Osteoblast (primary cell): ENCODE measurements around the gene PTOV1. TPM values are rescaled to one million over a fixed set of nuclear protein-coding genes. Genes with fewer than 3 reads are reported as not detected.

ENCODE experiments used
- DNase-seq: peaks from one replicate; pipeline ENCODE4 v3.0.0; 2011; ENCODE audit warnings: low spot score, mixed read lengths; ENCODE audit not compliant: insufficient read length; ENCODE audit errors: missing footprints
- H2AFZ ChIP-seq: 2 replicates; pipeline ENCODE4 v1.6.0; 2011; ENCODE audit warnings: mild to moderate bottlenecking, low read length
- H3K27ac ChIP-seq: 2 replicates; pipeline ENCODE4 v1.5.1; 2011; ENCODE audit warnings: mild to moderate bottlenecking, low read depth, low read length, moderate library complexity
- H3K27me3 ChIP-seq: 2 replicates; pipeline ENCODE4 v1.6.0; 2012; ENCODE audit warnings: mild to moderate bottlenecking, control low read depth, inconsistent platforms, low read length, moderate library complexity; ENCODE audit not compliant: insufficient read depth
- H3K36me3 ChIP-seq: 2 replicates; pipeline ENCODE4 v1.5.1; 2011; ENCODE audit warnings: mild to moderate bottlenecking, low read length, control low read depth, moderate library complexity; ENCODE audit not compliant: insufficient read depth
- H3K4me1 ChIP-seq: 2 replicates; pipeline ENCODE4 v1.5.1; 2011; ENCODE audit warnings: mild to moderate bottlenecking, low read length, control low read depth, moderate library complexity; ENCODE audit not compliant: insufficient read depth
- H3K4me2 ChIP-seq: 2 replicates; pipeline ENCODE4 v1.6.0; 2011; ENCODE audit warnings: mild to moderate bottlenecking, low read length; ENCODE audit not compliant: insufficient read depth
- H3K4me3 ChIP-seq: fragments of 200-600 bp; sonication (generic); 3 replicates; pipeline ENCODE4 v1.5.1; 2012; ENCODE audit warnings: mild to moderate bottlenecking, low read length, inconsistent platforms; ENCODE audit not compliant: insufficient read depth
- H3K79me2 ChIP-seq: 2 replicates; pipeline ENCODE4 v1.6.0; 2012; ENCODE audit warnings: mild to moderate bottlenecking, low read length, control low read depth, inconsistent platforms; ENCODE audit not compliant: insufficient read depth
- H3K9me3 ChIP-seq: 2 replicates; pipeline ENCODE4 v1.5.1; 2011; ENCODE audit warnings: low read depth, low read length, control low read depth
- H4K20me1 ChIP-seq: 2 replicates; pipeline ENCODE4 v1.6.0; 2012; ENCODE audit warnings: mild to moderate bottlenecking, low read length, control low read depth; ENCODE audit not compliant: insufficient read depth
- total RNA-seq: library from RNA; depleted of rRNA; stranded (reverse); fragments of >200 nt; gene quantifications from 2 replicates; pipeline ENCODE4 v1.2.3, GENCODE V29; 2012
- TF ChIP-seq, protein P1 (sequence below): IDR thresholded peaks from 2 replicates; pipeline ENCODE4 v1.5.1; 2011; ENCODE audit warnings: mild to moderate bottlenecking, low read depth, low read length, moderate library complexity; ENCODE audit errors: extremely low read depth

PTOV1 gene
- total RNA-seq, 1 donor = 39.4 TPM

DNA sequence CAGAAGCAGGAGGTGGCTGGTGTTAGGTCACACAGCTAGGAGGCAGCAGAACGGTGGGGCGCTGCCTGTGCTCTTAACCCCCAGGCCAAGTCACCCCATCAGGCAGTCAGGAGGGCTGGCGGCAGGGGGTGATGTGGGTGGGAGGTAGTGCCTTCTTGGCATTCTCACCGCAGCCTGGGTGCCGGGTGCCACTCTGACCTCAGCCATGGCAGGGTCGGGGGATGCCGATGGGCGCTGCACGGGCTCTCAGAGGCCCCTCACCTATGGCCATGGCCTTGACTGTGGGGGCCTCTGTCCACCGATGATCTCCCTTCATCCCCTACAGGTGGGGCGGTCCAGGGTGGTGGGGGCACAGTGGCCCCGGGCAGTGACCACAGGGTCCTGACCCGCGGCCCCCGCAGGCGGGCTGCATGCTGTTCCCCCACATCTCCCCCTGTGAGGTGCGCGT is 5.6 kb downstream of the PTOV1 start:
- H4K20me1 ChIP-seq = peaks cover 40% of the 10 kb centered on the region
- H3K4me3 ChIP-seq = no peak overlapping the region
- DNase-seq = no peak
- H3K27me3 ChIP-seq = no peaks in the 10 kb centered on the region
- H3K4me1 ChIP-seq = peaks cover 34% of the 10 kb centered on the region
- H3K79me2 ChIP-seq = peaks cover 36% of the 10 kb centered on the region
- H3K36me3 ChIP-seq = peaks cover 46% of the 10 kb centered on the region
- H3K9me3 ChIP-seq = no peaks in the 10 kb centered on the region
- no peak overlapping the region for H3K27ac ChIP-seq
- TF ChIP-seq, protein P1, sequence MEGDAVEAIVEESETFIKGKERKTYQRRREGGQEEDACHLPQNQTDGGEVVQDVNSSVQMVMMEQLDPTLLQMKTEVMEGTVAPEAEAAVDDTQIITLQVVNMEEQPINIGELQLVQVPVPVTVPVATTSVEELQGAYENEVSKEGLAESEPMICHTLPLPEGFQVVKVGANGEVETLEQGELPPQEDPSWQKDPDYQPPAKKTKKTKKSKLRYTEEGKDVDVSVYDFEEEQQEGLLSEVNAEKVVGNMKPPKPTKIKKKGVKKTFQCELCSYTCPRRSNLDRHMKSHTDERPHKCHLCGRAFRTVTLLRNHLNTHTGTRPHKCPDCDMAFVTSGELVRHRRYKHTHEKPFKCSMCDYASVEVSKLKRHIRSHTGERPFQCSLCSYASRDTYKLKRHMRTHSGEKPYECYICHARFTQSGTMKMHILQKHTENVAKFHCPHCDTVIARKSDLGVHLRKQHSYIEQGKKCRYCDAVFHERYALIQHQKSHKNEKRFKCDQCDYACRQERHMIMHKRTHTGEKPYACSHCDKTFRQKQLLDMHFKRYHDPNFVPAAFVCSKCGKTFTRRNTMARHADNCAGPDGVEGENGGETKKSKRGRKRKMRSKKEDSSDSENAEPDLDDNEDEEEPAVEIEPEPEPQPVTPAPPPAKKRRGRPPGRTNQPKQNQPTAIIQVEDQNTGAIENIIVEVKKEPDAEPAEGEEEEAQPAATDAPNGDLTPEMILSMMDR = no peak
- no peak overlapping the region for H2AFZ ChIP-seq
- no peak overlapping the region for H3K4me2 ChIP-seq

DNA sequence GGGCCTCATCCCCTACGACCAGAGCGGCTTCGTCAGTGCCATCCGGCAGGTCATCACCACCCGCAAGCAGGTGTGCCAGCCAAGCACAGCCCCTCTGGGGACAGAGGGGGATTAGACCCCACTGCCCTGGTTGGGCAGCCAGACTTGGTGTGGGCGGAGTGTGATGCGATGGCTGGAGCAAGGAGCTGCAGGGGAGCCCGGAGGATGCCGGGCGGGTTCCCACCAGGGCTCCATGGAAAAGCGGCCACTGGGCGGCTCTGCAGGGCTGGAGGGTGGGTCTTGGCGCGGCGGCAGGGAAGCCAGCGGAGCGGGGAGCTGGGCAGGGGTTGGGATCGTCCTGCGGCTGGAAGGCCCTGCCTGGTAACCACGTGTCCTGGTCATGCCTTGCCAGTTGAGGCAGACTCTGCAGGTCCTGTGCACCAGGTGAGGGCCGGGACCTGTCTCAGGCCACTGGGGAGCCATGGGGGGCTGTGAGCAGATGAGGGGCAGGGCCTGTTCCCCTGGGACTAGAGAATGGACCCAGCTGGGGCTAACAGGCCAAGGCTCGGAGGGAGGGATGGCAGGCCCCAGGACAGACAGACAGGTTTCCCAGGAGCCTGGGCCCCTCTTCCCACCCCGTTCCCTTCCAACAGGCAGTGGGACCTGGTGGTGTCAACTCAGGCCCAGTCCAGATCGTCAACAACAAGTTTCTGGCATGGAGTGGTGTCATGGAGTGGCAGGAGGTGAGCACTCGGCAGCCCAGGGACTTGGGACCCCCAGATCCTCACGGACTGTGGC is 6.3 kb downstream of the PTOV1 start:
- Histone ChIP-seq H3K9me3 (no peaks in the 10 kb centered on the region), H3K27ac (no peak overlapping the region), H3K4me1 (peaks cover 30% of the 10 kb centered on the region), H3K27me3 (no peaks in the 10 kb centered on the region), H3K4me3 (no peak overlapping the region), H2AFZ (no peak overlapping the region), H3K79me2 (peaks cover 29% of the 10 kb centered on the region), H3K36me3 (peaks cover 46% of the 10 kb centered on the region), H4K20me1 (peaks cover 35% of the 10 kb centered on the region), H3K4me2 (no peak overlapping the region)
- no peak for DNase-seq
- TF ChIP-seq, protein P1 = no peak

DNA sequence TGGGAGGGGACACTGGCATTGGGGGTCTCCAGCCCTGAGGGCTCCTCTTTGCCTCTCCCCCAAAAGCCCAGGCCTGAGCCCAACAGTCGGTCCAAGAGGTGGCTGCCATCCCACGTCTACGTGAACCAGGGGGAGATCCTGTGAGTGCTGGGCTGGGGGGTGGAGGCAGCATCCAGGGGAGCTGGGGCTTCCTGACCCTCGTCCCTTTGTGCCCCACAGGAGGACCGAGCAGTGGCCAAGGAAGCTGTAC is 6.8 kb downstream of the PTOV1 start:
- no peak overlapping the region for H2AFZ ChIP-seq
- H3K27ac ChIP-seq = no peak overlapping the region
- TF ChIP-seq, protein P1 = no peak
- DNase-seq = no peak
- H4K20me1 ChIP-seq = peaks cover 30% of the 10 kb centered on the region
- H3K4me3 ChIP-seq = no peak overlapping the region
- no peak overlapping the region for H3K4me2 ChIP-seq
- H3K4me1 ChIP-seq = peaks cover 25% of the 10 kb centered on the region
- peaks cover 24% of the 10 kb centered on the region for H3K79me2 ChIP-seq
- H3K36me3 ChIP-seq = peaks cover 50% of the 10 kb centered on the region
- H3K27me3 ChIP-seq = no peaks in the 10 kb centered on the region
- H3K9me3 ChIP-seq = no peaks in the 10 kb centered on the region

DNA sequence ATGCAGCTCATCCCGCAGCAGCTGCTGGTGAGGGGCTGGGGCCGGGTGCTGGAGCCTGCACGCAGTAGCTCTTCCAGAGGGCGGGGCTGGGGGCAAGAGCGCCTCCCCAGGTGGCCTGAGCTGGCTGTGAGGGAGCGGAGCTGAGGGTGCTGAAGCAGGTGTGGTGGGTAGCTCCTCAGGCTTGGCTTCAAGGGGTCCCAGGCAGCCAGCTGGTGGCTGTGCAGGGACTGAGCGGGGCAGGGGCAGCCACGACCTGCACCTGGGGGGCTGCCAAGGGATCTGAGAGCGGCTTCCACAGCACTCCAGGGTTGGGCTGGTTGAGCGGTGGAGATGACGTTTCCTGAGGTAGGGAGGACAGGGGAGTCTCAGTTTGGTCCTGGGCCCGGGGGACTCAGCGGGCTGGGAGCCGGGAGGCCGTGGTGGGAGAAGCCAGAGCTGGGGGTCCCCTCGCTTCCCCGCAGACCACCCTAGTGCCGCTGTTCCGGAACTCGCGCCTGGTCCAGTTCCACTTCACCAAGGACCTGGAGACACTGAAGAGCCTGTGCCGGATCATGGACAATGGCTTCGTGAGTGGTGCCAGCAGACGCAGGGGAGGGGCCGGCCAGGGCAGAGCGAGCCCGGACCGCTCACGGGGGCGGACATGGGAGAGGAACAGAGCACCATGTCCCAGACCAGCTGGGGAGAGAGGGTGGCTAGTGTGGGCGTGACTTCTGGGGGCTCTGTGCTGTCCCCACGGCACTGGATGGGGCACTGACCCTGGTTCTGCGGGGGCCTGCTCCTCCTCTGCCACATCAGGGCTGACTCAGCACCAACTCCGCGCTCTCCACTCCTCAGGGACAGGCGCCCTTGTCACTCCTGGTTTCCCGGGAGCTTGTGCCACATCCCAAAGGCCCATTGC is 7.4 kb downstream of the PTOV1 start:
- Histone ChIP-seq H3K4me1 (peaks cover 19% of the 10 kb centered on the region), H3K4me2 (no peak overlapping the region), H3K9me3 (no peaks in the 10 kb centered on the region), H3K4me3 (no peak overlapping the region), H3K27me3 (no peaks in the 10 kb centered on the region), H2AFZ (no peak overlapping the region), H3K79me2 (peaks cover 26% of the 10 kb centered on the region), H3K27ac (peak overlapping the region; percentile 52), H3K36me3 (peaks cover 54% of the 10 kb centered on the region), H4K20me1 (peaks cover 29% of the 10 kb centered on the region)
- TF ChIP-seq, protein P1 = no peak
- DNase-seq = peak; percentile 94
